Hepatocyte (in vitro differentiated cells): Measurements from ENCODE around the gene TRAM2.

Experiments
- CTCF ChIP-seq: fragments of 200-600 bp; sonication (generic); IDR thresholded peaks from 2 replicates; pipeline ENCODE4 v1.5.1; 2016; ENCODE audit warnings: antibody characterized with exemption, mild to moderate bottlenecking; ENCODE audit not compliant: poor library complexity
- EZH2 ChIP-seq: fragments of 200-600 bp; sonication (generic); IDR thresholded peaks from 2 replicates; pipeline ENCODE4 v1.6.1; 2016; ENCODE audit warnings: antibody characterized with exemption, mild to moderate bottlenecking, borderline replicate concordance

- TF ChIP-seq CTCF, result no peak
- no peak for TF ChIP-seq EZH2
These were observed 64.7 kb downstream of the TRAM2 start for GRCh38 chr6:52512199-52512598.
